ENCODE data around the gene MRGPRF. TPM values are rescaled to one million over a fixed set of nuclear protein-coding genes. Genes with fewer than 3 reads are reported as not detected.

Gene MRGPRF
- total and polyA plus RNA-seq, 2 donors (not counting 1 experiment from before 2014, with no cell fraction given), result not detected

DNA sequence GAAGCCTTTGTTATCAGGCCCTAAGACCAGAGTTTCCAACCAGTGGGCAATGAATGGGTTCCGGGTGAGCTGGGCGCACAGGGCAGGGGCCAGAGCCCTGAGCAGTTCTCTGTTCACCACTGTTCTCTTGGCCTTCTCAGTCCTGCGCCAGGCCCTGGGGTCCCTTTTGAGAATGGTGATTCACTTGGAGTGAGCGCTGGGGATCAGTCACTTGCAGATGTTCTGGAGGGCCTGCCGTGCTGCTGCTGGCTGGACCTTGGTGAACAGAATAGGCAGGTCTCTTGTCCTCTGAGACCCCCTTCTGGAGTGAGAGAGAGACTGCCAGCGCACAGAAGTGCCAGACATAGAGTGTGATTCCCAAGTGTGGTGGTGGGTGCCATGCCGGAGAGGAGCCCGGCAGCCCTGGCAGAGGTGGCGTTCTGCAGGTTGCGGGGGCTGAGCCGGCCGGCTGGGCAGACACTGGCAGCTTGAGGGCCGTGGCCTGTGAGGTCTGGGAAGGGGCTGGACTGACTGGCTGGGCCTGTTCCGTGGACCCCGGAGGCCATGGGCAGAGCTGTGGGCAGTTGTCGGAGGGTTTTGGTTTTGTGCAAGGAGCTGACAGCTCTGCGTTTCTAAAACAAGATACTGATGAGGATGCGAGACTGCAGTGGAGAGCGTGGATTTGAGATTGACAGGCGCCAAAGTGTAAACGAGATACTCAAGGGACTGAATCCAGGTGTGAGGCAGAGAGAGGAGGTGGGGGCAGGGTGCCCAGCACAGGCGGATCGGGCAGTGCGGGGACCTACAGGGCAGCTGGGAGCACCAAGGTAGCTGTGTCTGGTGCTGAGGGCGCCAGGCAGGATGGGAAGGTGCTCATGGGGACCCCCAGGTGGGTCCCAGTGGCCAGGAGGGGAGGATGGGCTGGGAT, 48.0 kb upstream of the MRGPRF start:
- no peak for ATAC-seq (ENCODE audit: low read depth)
- Histone ChIP-seq H3K4me2 (replicated peaks; ENCODE audit: low read depth, low read length, poor library complexity, severe bottlenecking) (no peak overlapping the region), H3K79me2 (ENCODE audit: control insufficient read depth, insufficient read depth, low read length) (peaks cover 72% of the 10 kb centered on the region), H3K36me3 (replicated peaks in 1 of 2; ENCODE audit: control extremely low read depth in 1 of 2, control insufficient read depth in 1 of 2, extremely low read depth in 1 of 2, insufficient read depth in 2 of 2, low read length in 1 of 2) (peaks cover 2 to 44% of the 10 kb centered on the region in 2 experiments), H3K9ac (ENCODE audit: low read length) (no peak overlapping the region), H3K4me1 (ENCODE audit: control insufficient read depth in 2 of 2, insufficient read depth in 2 of 2, low read length in 2 of 2) (peaks cover 12 to 16% of the 10 kb centered on the region in 2 donors), H3K27me3 (replicated peaks in 1 of 4; ENCODE audit: control extremely low read depth in 1 of 4, control insufficient read depth in 3 of 4, insufficient read depth in 4 of 4, low read length in 3 of 4) (no peaks in the 10 kb centered on the region), H4K20me1 (ENCODE audit: control insufficient read depth, insufficient read depth, low read length, poor library complexity, severe bottlenecking) (peaks cover 87% of the 10 kb centered on the region), H3K27ac (ENCODE audit: low read length in 2 of 2) (no peak overlapping the region), H3K4me3 (ENCODE audit: control extremely low read depth in 1 of 5, extremely low read depth in 1 of 5, insufficient read depth in 1 of 5, low read depth in 2 of 5, low read length in 4 of 5) (no peak overlapping the region), H2AFZ (ENCODE audit: insufficient read depth, low read depth, low read length, poor library complexity, severe bottlenecking) (no peak overlapping the region), H3K9me3 (ENCODE audit: control extremely low read depth in 1 of 3, control insufficient read depth in 2 of 3, insufficient read depth in 1 of 3, low read length in 2 of 3) (no peaks in the 10 kb centered on the region)
- no peak overlapping the region for H3K4me3 Mint-ChIP-seq
- ChIA-PET CTCF (interaction anchor here (0.6 to 1.0 kb wide), 2 partner anchors 54 to 582 kb away, joined by 3 read pairs; no protein-coding TSS in a partner anchor), POLR2A (no interaction called here)
- 93% methylated on average over 25 of the region's 25 CpGs for WGBS (ENCODE audit: insufficient coverage)
- H3K9me3 Mint-ChIP-seq (ENCODE audit: insufficient read depth), result no peaks in the 10 kb centered on the region
- intact Hi-C loops (cut with micrococcal nuclease), result no loop called here
- DNase-seq, result no peak
- H3K27me3 Mint-ChIP-seq, result no peaks in the 10 kb centered on the region
- H3K27ac Mint-ChIP-seq, result no peak overlapping the region
- TF ChIP-seq, protein P1, sequence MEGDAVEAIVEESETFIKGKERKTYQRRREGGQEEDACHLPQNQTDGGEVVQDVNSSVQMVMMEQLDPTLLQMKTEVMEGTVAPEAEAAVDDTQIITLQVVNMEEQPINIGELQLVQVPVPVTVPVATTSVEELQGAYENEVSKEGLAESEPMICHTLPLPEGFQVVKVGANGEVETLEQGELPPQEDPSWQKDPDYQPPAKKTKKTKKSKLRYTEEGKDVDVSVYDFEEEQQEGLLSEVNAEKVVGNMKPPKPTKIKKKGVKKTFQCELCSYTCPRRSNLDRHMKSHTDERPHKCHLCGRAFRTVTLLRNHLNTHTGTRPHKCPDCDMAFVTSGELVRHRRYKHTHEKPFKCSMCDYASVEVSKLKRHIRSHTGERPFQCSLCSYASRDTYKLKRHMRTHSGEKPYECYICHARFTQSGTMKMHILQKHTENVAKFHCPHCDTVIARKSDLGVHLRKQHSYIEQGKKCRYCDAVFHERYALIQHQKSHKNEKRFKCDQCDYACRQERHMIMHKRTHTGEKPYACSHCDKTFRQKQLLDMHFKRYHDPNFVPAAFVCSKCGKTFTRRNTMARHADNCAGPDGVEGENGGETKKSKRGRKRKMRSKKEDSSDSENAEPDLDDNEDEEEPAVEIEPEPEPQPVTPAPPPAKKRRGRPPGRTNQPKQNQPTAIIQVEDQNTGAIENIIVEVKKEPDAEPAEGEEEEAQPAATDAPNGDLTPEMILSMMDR (IDR thresholded peaks at IDR 0.05), result no peak
- TF ChIP-seq EZH2 (IDR thresholded peaks at IDR 0.05; ENCODE audit: borderline replicate concordance, insufficient read depth, low read depth, low read length, poor library complexity, severe bottlenecking), result no peak
- peaks cover 12% of the 10 kb centered on the region for H3K4me1 Mint-ChIP-seq

DNA sequence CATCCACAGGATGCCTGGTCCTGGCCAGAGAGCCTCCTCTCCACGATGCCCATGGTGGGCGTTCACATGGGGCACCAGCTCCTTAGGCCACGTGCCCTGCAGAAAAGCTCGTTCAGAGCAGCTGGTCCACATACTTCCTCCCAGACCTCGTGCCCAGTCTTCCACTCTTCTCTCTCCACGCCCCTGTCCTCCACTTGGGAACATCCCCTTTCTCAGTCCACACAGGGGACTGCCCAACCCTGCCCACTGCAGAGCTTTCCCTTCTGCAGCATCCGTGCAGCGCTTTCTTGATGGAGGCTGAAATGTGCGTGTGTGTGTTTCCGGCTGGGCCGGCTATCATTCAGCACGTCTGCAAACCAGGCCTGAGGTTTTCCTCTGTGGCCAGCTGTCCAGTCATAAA, 46.9 kb upstream of the MRGPRF start:
- no peak overlapping the region for H3K4me2 ChIP-seq (replicated peaks; ENCODE audit: low read depth, low read length, poor library complexity, severe bottlenecking)
- no peak for DNase-seq
- no peaks in the 10 kb centered on the region for H3K9me3 ChIP-seq (ENCODE audit: control extremely low read depth in 1 of 3, control insufficient read depth in 2 of 3, insufficient read depth in 1 of 3, low read length in 2 of 3)
- no peaks in the 10 kb centered on the region for H3K27me3 ChIP-seq (replicated peaks in 1 of 4; ENCODE audit: control extremely low read depth in 1 of 4, control insufficient read depth in 3 of 4, insufficient read depth in 4 of 4, low read length in 3 of 4)
- H3K27ac Mint-ChIP-seq, result no peak overlapping the region
- H2AFZ ChIP-seq (ENCODE audit: insufficient read depth, low read depth, low read length, poor library complexity, severe bottlenecking), result no peak overlapping the region
- H3K9ac ChIP-seq (ENCODE audit: low read length), result no peak overlapping the region
- H4K20me1 ChIP-seq (ENCODE audit: control insufficient read depth, insufficient read depth, low read length, poor library complexity, severe bottlenecking), result peaks cover 77% of the 10 kb centered on the region
- peaks cover 23 to 27% of the 10 kb centered on the region in 2 donors for H3K4me1 ChIP-seq (ENCODE audit: control insufficient read depth in 2 of 2, insufficient read depth in 2 of 2, low read length in 2 of 2)
- H3K27me3 Mint-ChIP-seq, result no peaks in the 10 kb centered on the region
- peaks cover 66% of the 10 kb centered on the region for H3K79me2 ChIP-seq (ENCODE audit: control insufficient read depth, insufficient read depth, low read length)
- no peak overlapping the region for H3K4me3 Mint-ChIP-seq
- peaks cover 22% of the 10 kb centered on the region for H3K4me1 Mint-ChIP-seq
- H3K4me3 ChIP-seq (ENCODE audit: control extremely low read depth in 1 of 5, extremely low read depth in 1 of 5, insufficient read depth in 1 of 5, low read depth in 2 of 5, low read length in 4 of 5), result no peak overlapping the region
- no peak overlapping the region for H3K27ac ChIP-seq (ENCODE audit: low read length in 2 of 2)
- TF ChIP-seq, protein P1 (IDR thresholded peaks at IDR 0.05), result no peak
- TF ChIP-seq EZH2 (IDR thresholded peaks at IDR 0.05; ENCODE audit: borderline replicate concordance, insufficient read depth, low read depth, low read length, poor library complexity, severe bottlenecking), result no peak
- POLR2A ChIA-PET, result no interaction called here
- CTCF ChIA-PET, result no interaction called here
- H3K36me3 ChIP-seq (replicated peaks in 1 of 2; ENCODE audit: control extremely low read depth in 1 of 2, control insufficient read depth in 1 of 2, extremely low read depth in 1 of 2, insufficient read depth in 2 of 2, low read length in 1 of 2), result peaks cover 2 to 45% of the 10 kb centered on the region in 2 experiments
- intact Hi-C loops (cut with micrococcal nuclease), result no loop called here
- ATAC-seq (ENCODE audit: low read depth), result no peak
- no peaks in the 10 kb centered on the region for H3K9me3 Mint-ChIP-seq (ENCODE audit: insufficient read depth)
- 94% methylated on average over 12 of the region's 12 CpGs for WGBS (ENCODE audit: insufficient coverage)

Measured in B cell (primary cell).